ENCODE data around the gene TEP1. TPM values are rescaled to one million over a fixed set of nuclear protein-coding genes. Genes with fewer than 3 reads are reported as not detected.
"Not testable (repeated sequence)": the region's sequence is repeated elsewhere in the genome, so short reads cannot be mapped to it uniquely, and the experiment has no call there.

TEP1 gene
- total RNA-seq, 1 donor from 2014 or later: 28.4 TPM

- peak overlapping the region; percentile 99 for H3K4me3 ChIP-seq (ENCODE audit: insufficient read depth, low read depth, low read length)
- Mint-ChIP-seq H3K27me3 (ENCODE audit: low read depth, unreplicated experiment) (no peaks in the 10 kb centered on the region), H3K27ac (ENCODE audit: unreplicated experiment) (peak overlapping the region; percentile 94), H3K4me3 (ENCODE audit: unreplicated experiment) (peak overlapping the region; percentile 88), H3K36me3 (ENCODE audit: low read depth, unreplicated experiment) (peaks cover 3% of the 10 kb centered on the region), H3K4me1 (ENCODE audit: low read depth, unreplicated experiment) (no peaks in the 10 kb centered on the region), H3K9me3 (ENCODE audit: unreplicated experiment) (no peaks in the 10 kb centered on the region)
- H3K79me2 ChIP-seq (ENCODE audit: insufficient read depth, low read length): peaks cover 24% of the 10 kb centered on the region
- peaks cover 27% of the 10 kb centered on the region for H3K36me3 ChIP-seq (ENCODE audit: insufficient read depth, low read length)
- no peaks in the 10 kb centered on the region for H3K27me3 ChIP-seq (ENCODE audit: insufficient read depth, low read length)
- peaks cover 5% of the 10 kb centered on the region for H3K4me1 ChIP-seq (ENCODE audit: insufficient read depth, low read length)
- H3K9ac ChIP-seq (ENCODE audit: low read length): peak overlapping the region; percentile 98
- peak; percentile 20 for DNase-seq (ENCODE audit: low read depth)
- H2AFZ ChIP-seq (ENCODE audit: low read depth, low read length): peak overlapping the region; percentile 76
- no peaks in the 10 kb centered on the region for H4K20me1 ChIP-seq (ENCODE audit: insufficient read depth, low read length)
- no peaks in the 10 kb centered on the region for H3K9me3 ChIP-seq (ENCODE audit: insufficient read depth, low read depth, low read length)
- H3K4me2 ChIP-seq (ENCODE audit: low read length): peak overlapping the region; percentile 81
- peak overlapping the region; percentile 95 for H3K27ac ChIP-seq (ENCODE audit: low read depth, low read length)
- no peak for FAIRE-seq
- TF ChIP-seq EZH2 (IDR thresholded peaks at IDR 0.05; ENCODE audit: insufficient read depth, low read length): no peak
- TF ChIP-seq CTCF (IDR thresholded peaks at IDR 0.05; ENCODE audit: insufficient read depth, low read depth, low read length): no peak
Observed at GRCh38 chr14:20343862-20344220, 69.5 kb downstream of the TEP1 start.

DNA sequence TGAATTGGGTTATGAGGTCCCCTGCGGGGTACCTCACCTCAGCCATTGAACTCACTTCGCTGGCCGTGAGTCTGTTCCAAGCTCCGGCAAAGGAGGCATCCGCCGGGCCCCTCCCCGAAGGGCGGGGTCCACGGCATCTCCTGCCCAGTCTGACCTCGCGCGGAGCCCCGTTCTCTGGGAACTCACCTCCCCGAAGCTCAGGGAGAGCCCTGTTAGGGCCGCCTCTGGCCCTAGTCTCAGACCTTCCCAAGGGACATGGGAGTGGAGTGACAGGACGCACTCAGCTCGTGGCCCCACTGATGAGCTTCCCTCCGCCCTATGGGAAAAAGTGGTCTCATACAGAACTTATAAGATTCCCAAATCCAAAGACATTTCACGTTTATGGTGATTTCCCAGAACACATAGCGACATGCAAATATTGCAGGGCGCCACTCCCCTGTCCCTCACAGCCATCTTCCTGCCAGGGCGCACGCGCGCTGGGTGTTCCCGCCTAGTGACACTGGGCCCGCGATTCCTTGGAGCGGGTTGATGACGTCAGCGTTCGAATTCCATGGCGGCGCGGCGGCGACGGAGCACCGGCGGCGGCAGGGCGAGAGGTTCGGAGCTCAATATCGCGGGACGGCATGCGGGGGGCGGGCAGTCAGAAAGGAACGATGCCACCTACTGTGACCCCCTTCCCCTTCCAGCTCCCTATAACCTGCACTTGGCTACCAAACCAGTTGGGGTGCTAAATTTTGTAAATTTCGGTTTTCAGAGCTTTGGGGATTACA, 70.0 kb downstream of the TEP1 start, which contains the start of gene PARP2:
Gene PARP2, plus strand, starts transcription at position 544 of the 770 bp plus-strand sequence. Its CDS starts 7 bp downstream, at position 551.
- FAIRE-seq: peak; percentile 98
- DNase-seq (ENCODE audit: low read depth): peak; percentile 99
- H3K9me3 ChIP-seq (ENCODE audit: insufficient read depth, low read depth, low read length): no peaks in the 10 kb centered on the region
- H4K20me1 ChIP-seq (ENCODE audit: insufficient read depth, low read length): no peaks in the 10 kb centered on the region
- Mint-ChIP-seq H3K27ac (ENCODE audit: unreplicated experiment) (peak within 1 kb of the TSS; percentile 94), H3K4me1 (ENCODE audit: low read depth, unreplicated experiment) (no peaks in the 10 kb centered on the region), H3K27me3 (ENCODE audit: low read depth, unreplicated experiment) (no peaks in the 10 kb centered on the region), H3K4me3 (ENCODE audit: unreplicated experiment) (peak within 1 kb of the TSS; percentile 88), H3K36me3 (ENCODE audit: low read depth, unreplicated experiment) (peaks cover 3% of the 10 kb centered on the region), H3K9me3 (ENCODE audit: unreplicated experiment) (no peaks in the 10 kb centered on the region)
- H3K9ac ChIP-seq (ENCODE audit: low read length): peak within 1 kb of the TSS; percentile 98
- peak within 1 kb of the TSS; percentile 99 for H3K4me3 ChIP-seq (ENCODE audit: insufficient read depth, low read depth, low read length)
- peaks cover 5% of the 10 kb centered on the region for H3K4me1 ChIP-seq (ENCODE audit: insufficient read depth, low read length)
- TF ChIP-seq EZH2 (IDR thresholded peaks at IDR 0.05; ENCODE audit: insufficient read depth, low read length) (no peak), CTCF (IDR thresholded peaks at IDR 0.05; ENCODE audit: insufficient read depth, low read depth, low read length) (no peak)
- peak within 1 kb of the TSS; percentile 76 for H2AFZ ChIP-seq (ENCODE audit: low read depth, low read length)
- H3K79me2 ChIP-seq (ENCODE audit: insufficient read depth, low read length): peaks cover 24% of the 10 kb centered on the region
- H3K27me3 ChIP-seq (ENCODE audit: insufficient read depth, low read length): no peaks in the 10 kb centered on the region
- H3K4me2 ChIP-seq (ENCODE audit: low read length): peak within 1 kb of the TSS; percentile 89
- peaks cover 24% of the 10 kb centered on the region for H3K36me3 ChIP-seq (ENCODE audit: insufficient read depth, low read length)
- H3K27ac ChIP-seq (ENCODE audit: low read depth, low read length): peak within 1 kb of the TSS; percentile 95

DNA sequence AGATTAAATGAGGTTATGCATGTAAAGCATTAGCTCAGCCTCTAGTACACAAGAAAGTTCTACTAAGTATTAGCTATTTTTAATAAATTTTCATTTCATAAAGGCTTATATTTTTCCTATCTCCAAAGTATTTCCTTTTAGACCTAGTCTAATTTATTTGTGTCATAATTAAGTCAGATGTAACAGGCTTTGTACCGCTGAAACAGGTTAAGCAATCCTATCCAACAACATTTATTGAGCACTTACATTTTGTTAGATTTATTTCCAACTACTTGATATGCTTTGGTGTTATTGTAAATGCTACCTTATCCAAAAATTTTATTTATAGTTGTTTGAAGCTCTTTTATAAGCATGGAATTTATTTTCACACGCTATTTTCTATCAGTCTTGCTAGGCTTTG, 71.7 kb downstream of the TEP1 start:
- Mint-ChIP-seq H3K27ac (ENCODE audit: unreplicated experiment) (peak overlapping the region; percentile 94), H3K9me3 (ENCODE audit: unreplicated experiment) (no peaks in the 10 kb centered on the region), H3K4me3 (ENCODE audit: unreplicated experiment) (peak overlapping the region; percentile 88), H3K4me1 (ENCODE audit: low read depth, unreplicated experiment) (no peaks in the 10 kb centered on the region), H3K27me3 (ENCODE audit: low read depth, unreplicated experiment) (no peaks in the 10 kb centered on the region), H3K36me3 (ENCODE audit: low read depth, unreplicated experiment) (no peaks in the 10 kb centered on the region)
- Histone ChIP-seq H2AFZ (ENCODE audit: low read depth, low read length) (no peak overlapping the region), H3K36me3 (ENCODE audit: insufficient read depth, low read length) (peaks cover 14% of the 10 kb centered on the region), H3K9ac (ENCODE audit: low read length) (peak overlapping the region; percentile 83), H3K79me2 (ENCODE audit: insufficient read depth, low read length) (peaks cover 24% of the 10 kb centered on the region), H3K27ac (ENCODE audit: low read depth, low read length) (no peak overlapping the region), H3K4me3 (ENCODE audit: insufficient read depth, low read depth, low read length) (peak overlapping the region; percentile 75), H3K4me1 (ENCODE audit: insufficient read depth, low read length) (peaks cover 5% of the 10 kb centered on the region), H3K4me2 (ENCODE audit: low read length) (peak overlapping the region; percentile 89), H3K27me3 (ENCODE audit: insufficient read depth, low read length) (no peaks in the 10 kb centered on the region), H4K20me1 (ENCODE audit: insufficient read depth, low read length) (no peaks in the 10 kb centered on the region), H3K9me3 (ENCODE audit: insufficient read depth, low read depth, low read length) (no peaks in the 10 kb centered on the region)
- DNase-seq (ENCODE audit: low read depth) (no peak), FAIRE-seq (no peak)
- no peak for TF ChIP-seq CTCF (IDR thresholded peaks at IDR 0.05; ENCODE audit: insufficient read depth, low read depth, low read length)
- no peak for TF ChIP-seq EZH2 (IDR thresholded peaks at IDR 0.05; ENCODE audit: insufficient read depth, low read length)

DNA sequence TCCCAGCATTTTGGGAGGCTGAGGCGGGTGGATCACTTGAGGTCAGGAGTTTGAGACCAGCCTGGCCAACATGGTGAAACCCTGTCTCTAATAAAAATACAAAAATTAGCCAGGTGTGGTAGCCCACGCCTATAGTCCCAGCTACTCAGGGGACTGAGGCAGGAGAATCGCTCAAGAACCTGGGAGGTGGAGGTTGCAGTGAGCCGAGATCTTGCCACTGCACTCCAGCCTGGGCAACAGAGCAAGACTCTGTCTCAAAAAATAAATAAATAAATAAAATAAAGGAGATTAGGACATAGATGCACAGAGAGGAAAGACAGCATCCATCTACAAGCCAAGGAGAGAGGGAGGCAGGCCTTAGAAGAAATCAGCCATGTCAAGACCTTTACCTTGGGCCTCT, 72.3 kb downstream of the TEP1 start:
- not testable (repeated sequence) for H3K4me1 Mint-ChIP-seq (ENCODE audit: low read depth, unreplicated experiment); H2AFZ ChIP-seq (ENCODE audit: low read depth, low read length); H3K4me3 Mint-ChIP-seq (ENCODE audit: unreplicated experiment); H3K9ac ChIP-seq (ENCODE audit: low read length); H3K4me2 ChIP-seq (ENCODE audit: low read length); DNase-seq (ENCODE audit: low read depth); H3K9me3 Mint-ChIP-seq (ENCODE audit: unreplicated experiment); H4K20me1 ChIP-seq (ENCODE audit: insufficient read depth, low read length); H3K9me3 ChIP-seq (ENCODE audit: insufficient read depth, low read depth, low read length); H3K27ac Mint-ChIP-seq (ENCODE audit: unreplicated experiment); FAIRE-seq; H3K4me3 ChIP-seq (ENCODE audit: insufficient read depth, low read depth, low read length); H3K4me1 ChIP-seq (ENCODE audit: insufficient read depth, low read length); H3K27me3 ChIP-seq (ENCODE audit: insufficient read depth, low read length); H3K27me3 Mint-ChIP-seq (ENCODE audit: low read depth, unreplicated experiment); H3K36me3 Mint-ChIP-seq (ENCODE audit: low read depth, unreplicated experiment); H3K27ac ChIP-seq (ENCODE audit: low read depth, low read length)
- Histone ChIP-seq H3K36me3 (ENCODE audit: insufficient read depth, low read length) (peaks cover 13% of the 10 kb centered on the region), H3K79me2 (ENCODE audit: insufficient read depth, low read length) (peaks cover 24% of the 10 kb centered on the region)
